ENCODE measurements around the gene SLC26A6. TPM values are rescaled to one million over a fixed set of nuclear protein-coding genes. Genes with fewer than 3 reads are reported as not detected.

The SLC26A6 gene
- total RNA-seq, 1 experiment from 2014 or later: 55.1 TPM

GRCh38 chr3:48630407-48630806, 4.9 kb downstream of the SLC26A6 start:
- H3K36me3 ChIP-seq (ENCODE audit: control insufficient read depth in 1 of 2, insufficient read depth in 2 of 2, low read length in 2 of 2): peaks cover 23 to 44% of the 10 kb centered on the region in 2 experiments; a peak in 3 of 4 replicates
- no peak for ATAC-seq
- intact Hi-C loops (cut with micrococcal nuclease): no loop called here
- H3K9me2 ChIP-seq (ENCODE audit: insufficient read depth): no peaks in the 10 kb centered on the region
- H3K9me3 ChIP-seq (ENCODE audit: control insufficient read depth in 1 of 2, insufficient read depth in 1 of 2, low read depth in 1 of 2, low read length in 2 of 2): no peaks in the 10 kb centered on the region
- no peak overlapping the region for H3K27ac ChIP-seq (ENCODE audit: low read depth, low read length)
- no peaks in the 10 kb centered on the region for H3K27me3 ChIP-seq (ENCODE audit: insufficient read depth, low read length)
- RAD21 ChIA-PET (ENCODE audit: low non-redundant PET in 1 of 2, low total read pairs in 2 of 2, uncharacterized antibody in 2 of 2, unreplicated experiment in 2 of 2): no interaction called here
- no peak overlapping the region for H3K4me2 ChIP-seq (ENCODE audit: low read length)
- TF ChIP-seq CEBPB (IDR thresholded peaks at IDR 0.05; ENCODE audit: low read depth): no peak
- no peak for TF ChIP-seq SIN3A (IDR thresholded peaks at IDR 0.05; ENCODE audit: low read depth)
- TF ChIP-seq CTCF (IDR thresholded peaks at IDR 0.05 in 2 of 3, conservative IDR thresholded peaks at IDR 0.05 in 1 of 3; ENCODE audit: borderline replicate concordance in 1 of 3, insufficient read depth in 1 of 3, low read depth in 2 of 3, low read length in 2 of 3): no peak
- no peak for TF ChIP-seq ELF1 (IDR thresholded peaks at IDR 0.05; ENCODE audit: borderline replicate concordance, low read depth)
- TF ChIP-seq CBX3 (IDR thresholded peaks at IDR 0.05; ENCODE audit: low read depth): no peak
- TF ChIP-seq TCF7L2 (IDR thresholded peaks at IDR 0.05; ENCODE audit: borderline replicate concordance, extremely low read depth, insufficient read depth, insufficient read length): no peak
- no peak for TF ChIP-seq SRF (IDR thresholded peaks at IDR 0.05; ENCODE audit: low read depth)
- no peak for TF ChIP-seq SP1 (IDR thresholded peaks at IDR 0.05; ENCODE audit: low read depth)
- no peak for TF ChIP-seq RAD21 (IDR thresholded peaks at IDR 0.05; ENCODE audit: low read depth)
- TF ChIP-seq FOSL1 (IDR thresholded peaks at IDR 0.05; ENCODE audit: low read depth): no peak
- H3K79me2 ChIP-seq (ENCODE audit: insufficient read depth, low read length): peaks cover 12% of the 10 kb centered on the region; the same call in 1 of the 2 replicates
- H4K20me1 ChIP-seq (ENCODE audit: insufficient read depth): no peaks in the 10 kb centered on the region
- POLR2A ChIA-PET: no interaction called here
- peaks cover 5 to 11% of the 10 kb centered on the region in 2 experiments; a peak in 3 of 4 replicates for H3K4me1 ChIP-seq (ENCODE audit: control insufficient read depth in 1 of 2, insufficient read depth in 2 of 2, low read length in 2 of 2)
- no TSS peak for BruUV-seq (replicated peaks)
- no peak overlapping the region for H2AFZ ChIP-seq (ENCODE audit: low read depth, low read length, poor library complexity, severe bottlenecking)
- DNase-seq (ENCODE audit: low read depth, low spot score): no peak
- H3K4me3 ChIP-seq (replicated peaks in 1 of 2; ENCODE audit: low read depth in 1 of 2, low read length in 2 of 2): no peak overlapping the region
- CTCF ChIA-PET: no interaction called here
- no peak overlapping the region for H3K9ac ChIP-seq (ENCODE audit: low read length)
